Chondrocyte (in vitro differentiated cells): ENCODE measurements around the gene MYOF. TPM values are rescaled to one million over a fixed set of nuclear protein-coding genes. Genes with fewer than 3 reads are reported as not detected.

ENCODE experiments used
- DNase-seq: peaks from one replicate; pipeline ENCODE4 v3.0.0; 2021; ENCODE audit warnings: mixed read lengths, low spot score
- H3K27ac Mint-ChIP-seq: one replicate; pipeline ENCODE4 v1.8.0; 2021; ENCODE audit warnings: mild to moderate bottlenecking, moderate library complexity, mixed read lengths; ENCODE audit not compliant: unreplicated experiment
- H3K27me3 Mint-ChIP-seq: 2 replicates; pipeline ENCODE4 v1.8.0; 2021; ENCODE audit warnings: low read depth, mixed read lengths
- H3K36me3 Mint-ChIP-seq: 2 replicates; pipeline ENCODE4 v1.8.0; 2021; ENCODE audit warnings: low read depth, mixed read lengths
- H3K4me1 Mint-ChIP-seq: 2 replicates; pipeline ENCODE4 v1.8.0; 2021; ENCODE audit warnings: low read depth, mild to moderate bottlenecking, mixed read lengths
- H3K4me3 Mint-ChIP-seq: one replicate; pipeline ENCODE4 v1.8.0; 2021; ENCODE audit warnings: mild to moderate bottlenecking, moderate library complexity, mixed read lengths; ENCODE audit not compliant: unreplicated experiment
- H3K9me3 Mint-ChIP-seq: 2 replicates; pipeline ENCODE4 v1.8.0; 2021; ENCODE audit warnings: low read depth, mixed read lengths
- CTCF ChIP-seq: fragments of 200-600 bp; sonication (generic); IDR thresholded peaks from 2 replicates; pipeline ENCODE4 v1.5.0; 2021; ENCODE audit warnings: antibody characterized with exemption, mild to moderate bottlenecking, moderate library complexity
- total RNA-seq: library from RNA; stranded (reverse); gene quantifications from 3 replicates; pipeline ENCODE4 v1.2.1, GENCODE V29; 2021

Gene MYOF
- total RNA-seq, 1 donor from 2014 or later, result 526 TPM

GRCh38 chr10:93357680-93358079, 124.5 kb downstream of the MYOF start:
- Mint-ChIP-seq H3K4me3 (no peak overlapping the region), H3K27ac (no peak overlapping the region), H3K4me1 (peaks cover 15% of the 10 kb centered on the region), H3K36me3 (peaks cover 55% of the 10 kb centered on the region), H3K27me3 (no peaks in the 10 kb centered on the region), H3K9me3 (no peaks in the 10 kb centered on the region)
- DNase-seq, result no peak
- peak; percentile 80 for TF ChIP-seq CTCF

GRCh38 chr10:93356516-93356915, 125.6 kb downstream of the MYOF start:
- H3K9me3 Mint-ChIP-seq, result no peaks in the 10 kb centered on the region
- no peaks in the 10 kb centered on the region for H3K27me3 Mint-ChIP-seq
- H3K4me1 Mint-ChIP-seq, result peaks cover 22% of the 10 kb centered on the region
- peaks cover 65% of the 10 kb centered on the region for H3K36me3 Mint-ChIP-seq
- H3K4me3 Mint-ChIP-seq, result no peak overlapping the region
- no peak overlapping the region for H3K27ac Mint-ChIP-seq
- no peak for TF ChIP-seq CTCF
- no peak for DNase-seq

- Mint-ChIP-seq H3K36me3 (peaks cover 60% of the 10 kb centered on the region), H3K4me3 (no peak overlapping the region), H3K4me1 (peaks cover 24% of the 10 kb centered on the region), H3K9me3 (no peaks in the 10 kb centered on the region), H3K27ac (peak overlapping the region; percentile 25), H3K27me3 (no peaks in the 10 kb centered on the region)
- no peak for DNase-seq
- TF ChIP-seq CTCF, result peak; percentile 94
These were observed 129.3 kb downstream of the MYOF start for GRCh38 chr10:93352638-93353383.

GRCh38 chr10:93346694-93347093, 135.4 kb downstream of the MYOF start:
- TF ChIP-seq CTCF, result no peak
- no peak overlapping the region for H3K4me3 Mint-ChIP-seq
- H3K27ac Mint-ChIP-seq, result peak overlapping the region; percentile 67
- peaks cover 56% of the 10 kb centered on the region for H3K4me1 Mint-ChIP-seq
- H3K36me3 Mint-ChIP-seq, result peaks cover 62% of the 10 kb centered on the region
- no peak for DNase-seq
- H3K27me3 Mint-ChIP-seq, result no peaks in the 10 kb centered on the region
- H3K9me3 Mint-ChIP-seq, result no peaks in the 10 kb centered on the region

- no peaks in the 10 kb centered on the region for H3K27me3 Mint-ChIP-seq
- H3K4me1 Mint-ChIP-seq, result peaks cover 56% of the 10 kb centered on the region
- no peak for TF ChIP-seq CTCF
- H3K27ac Mint-ChIP-seq, result peak overlapping the region; percentile 67
- no peak overlapping the region for H3K4me3 Mint-ChIP-seq
- H3K9me3 Mint-ChIP-seq, result no peaks in the 10 kb centered on the region
- DNase-seq, result no peak
- peaks cover 58% of the 10 kb centered on the region for H3K36me3 Mint-ChIP-seq
These were observed 136.0 kb downstream of the MYOF start for GRCh38 chr10:93346108-93346507.
